Kidney (tissue), 14 donors: Measurements from ENCODE around the gene SCN1A. TPM values are rescaled to one million over a fixed set of nuclear protein-coding genes. Genes with fewer than 3 reads are reported as not detected.

Experiments used
- DNase-seq, 5 donors: peaks; one replicate each; pipeline ENCODE4 v3.0.0-alpha.2; 2013 to 2020
- FAIRE-seq: peaks from 2 replicates; lab custom pipeline; 2012; peaks lifted over from hg19 to GRCh38; lab: Jason Lieb, UNC
- H3K27ac ChIP-seq, 2 donors: one replicate each; pipeline ENCODE4 v1.7.0; 2013; ENCODE audit warnings: low read depth in 2 of 2, low read length in 2 of 2, inconsistent platforms in 1 of 2
- H3K27me3 ChIP-seq: one replicate; pipeline ENCODE4 v1.7.1; 2013; ENCODE audit warnings: low read length, inconsistent platforms; ENCODE audit not compliant: control insufficient read depth, insufficient read depth
- H3K36me3 ChIP-seq, 3 donors: one replicate each; pipeline versions ENCODE4 v1.7.0 to v1.7.1; 2013; ENCODE audit warnings: low read length in 3 of 3, control low read depth in 1 of 3, inconsistent platforms in 1 of 3; ENCODE audit not compliant: insufficient read depth in 3 of 3, control insufficient read depth in 2 of 3
- H3K4me1 ChIP-seq, 3 donors: one replicate each; pipeline versions ENCODE4 v1.7.0 to v1.7.1; 2013; ENCODE audit warnings: low read length in 3 of 3, inconsistent platforms in 1 of 3, low read depth in 1 of 3; ENCODE audit not compliant: control insufficient read depth in 2 of 3, insufficient read depth in 2 of 3
- H3K4me3 ChIP-seq, 3 donors: one replicate each; pipeline versions ENCODE4 v1.7.0 to v1.8.1; 2013; ENCODE audit warnings: low read length in 3 of 3, control low read depth in 1 of 3, inconsistent platforms in 1 of 3
- H3K9ac ChIP-seq, 3 donors: one replicate each; pipeline versions ENCODE4 v1.7.0 to v1.7.1; 2013; ENCODE audit warnings: low read length in 3 of 3, control low read depth in 1 of 3, inconsistent platforms in 1 of 3
- H3K9me3 ChIP-seq, 3 donors: one replicate each; pipeline versions ENCODE4 v1.7.0 to v1.7.1; 2013; ENCODE audit warnings: low read length in 3 of 3, control low read depth in 1 of 3, inconsistent platforms in 1 of 3; ENCODE audit not compliant: control insufficient read depth in 2 of 3, insufficient read depth in 1 of 3
- CTCF ChIP-seq: IDR thresholded peaks from 3 replicates; pipeline ENCODE4 v1.5.1; 2012; ENCODE audit warnings: mild to moderate bottlenecking, moderate library complexity, borderline replicate concordance; ENCODE audit not compliant: insufficient read depth; ENCODE audit errors: extremely low read depth
- intact Hi-C: fragments of 100-400 bp; cut with DNase I; formaldehyde crosslinking; loops from one replicate; pipeline ENCODE4 v1.11.1; 2022
- polyA plus RNA-seq: library from polyadenylated mRNA; stranded (reverse); fragments of 350-450 nt; fragmentation: Illumina TruSeq; extraction: RNeasy Lipid Tissue Mini Kit (QIAGEN cat#74804); gene quantifications from one replicate; pipeline ENCODE4 v1.2.3, GENCODE V29; 2014; ENCODE audit warnings: low read depth, low replicate concordance; ENCODE audit not compliant: insufficient read depth
- total RNA-seq: library from RNA; stranded (reverse); fragmentation: NEBNext Ultra II Directional; extraction: Animal tissue kit (Norgen Biotek cat#: 25700); gene quantifications from one replicate; pipeline ENCODE4 v1.2.1, GENCODE V29; 2021
- donor health status: control.
- donor health status: control.
- donor health status: control.
- donor health status: control.
- donor health status: control.
- donor health status: DM: yes; HTN: yes; CAD: no.
- donor health status: Normal renal cell carcinoma (clear cell type).

SCN1A gene
- total and polyA plus RNA-seq, 2 donors from 2014 or later: not detected

GRCh38 chr2:166118180-166118579 lies 9.6 kb downstream of the SCN1A start:
- intact Hi-C loops: no loop called here
- Histone ChIP-seq H3K36me3 (no peaks in the 10 kb centered on the region), H3K27me3 (no peaks in the 10 kb centered on the region), H3K4me3 (no peak overlapping the region), H3K9ac (no peak overlapping the region), H3K27ac (no peak overlapping the region), H3K4me1 (no peaks in the 10 kb centered on the region), H3K9me3 (no peaks in the 10 kb centered on the region)
- FAIRE-seq (no peak), DNase-seq (no peak)
- no peak for TF ChIP-seq CTCF

GRCh38 chr2:166117491-166117890 lies 10.3 kb downstream of the SCN1A start:
- Histone ChIP-seq H3K4me1 (no peaks in the 10 kb centered on the region), H3K36me3 (no peaks in the 10 kb centered on the region), H3K9ac (no peak overlapping the region), H3K27me3 (no peaks in the 10 kb centered on the region), H3K4me3 (no peak overlapping the region), H3K9me3 (no peaks in the 10 kb centered on the region), H3K27ac (no peak overlapping the region)
- intact Hi-C loops: no loop called here
- FAIRE-seq (no peak), DNase-seq (no peak)
- no peak for TF ChIP-seq CTCF

DNA sequence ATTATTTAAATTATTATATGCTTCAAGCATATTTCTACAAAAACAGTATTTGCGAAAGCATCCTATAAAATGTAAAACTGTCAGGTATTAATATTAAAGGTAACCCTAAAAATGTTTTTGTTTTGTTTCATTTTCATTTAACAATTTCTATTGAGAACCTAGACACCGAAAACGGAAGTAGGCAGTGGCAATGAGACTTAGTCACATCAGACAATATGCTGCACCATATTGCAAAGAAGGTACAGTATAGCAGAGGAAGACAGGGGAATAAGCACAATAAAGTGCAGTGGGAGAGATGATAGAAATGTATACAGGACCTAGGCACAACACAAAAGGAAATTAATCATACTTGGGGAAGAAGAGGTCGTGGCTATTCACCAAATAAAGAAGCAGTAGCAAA lies 12.2 kb downstream of the SCN1A start:
- intact Hi-C loops: no loop called here
- Histone ChIP-seq H3K4me1 (no peaks in the 10 kb centered on the region), H3K9me3 (no peaks in the 10 kb centered on the region), H3K4me3 (no peak overlapping the region), H3K36me3 (no peaks in the 10 kb centered on the region), H3K27me3 (no peaks in the 10 kb centered on the region), H3K9ac (no peak overlapping the region), H3K27ac (no peak overlapping the region)
- DNase-seq (no peak), FAIRE-seq (no peak)
- TF ChIP-seq CTCF: no peak

DNA sequence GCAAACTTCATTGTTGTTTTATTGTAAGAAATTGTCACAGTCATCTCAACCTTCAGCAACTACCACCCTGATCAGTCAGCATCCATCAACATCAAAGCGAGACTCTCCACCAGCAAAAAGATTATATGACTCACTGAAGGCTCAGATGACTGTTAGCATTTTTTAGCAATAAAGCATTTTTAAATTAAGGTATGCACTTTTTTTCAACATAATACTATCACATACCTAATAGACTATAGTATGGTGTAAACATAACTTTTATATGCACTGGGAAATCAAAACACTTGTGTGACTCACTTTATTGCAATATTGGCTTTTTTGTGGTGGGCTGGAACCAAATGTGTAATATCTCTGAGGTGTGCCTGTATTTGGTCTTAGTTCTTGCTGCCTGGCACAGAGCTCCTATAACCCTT lies 15.6 kb downstream of the SCN1A start:
- Histone ChIP-seq H3K4me3 (no peak overlapping the region), H3K9me3 (no peaks in the 10 kb centered on the region), H3K9ac (no peak overlapping the region), H3K4me1 (no peaks in the 10 kb centered on the region), H3K27me3 (no peaks in the 10 kb centered on the region), H3K36me3 (no peaks in the 10 kb centered on the region), H3K27ac (no peak overlapping the region)
- TF ChIP-seq CTCF: no peak
- intact Hi-C loops: no loop called here
- FAIRE-seq (no peak), DNase-seq (no peak)
